GM12872 (cell line): ENCODE results near the gene CCT7.

Source experiments
- TF ChIP-seq, protein P1 (sequence below): IDR thresholded peaks from 3 replicates; pipeline ENCODE4 v1.5.1; 2011; ENCODE audit warnings: low read depth, mild to moderate bottlenecking, low read length, moderate library complexity; ENCODE audit not compliant: insufficient read depth

Gene CCT7

DNA sequence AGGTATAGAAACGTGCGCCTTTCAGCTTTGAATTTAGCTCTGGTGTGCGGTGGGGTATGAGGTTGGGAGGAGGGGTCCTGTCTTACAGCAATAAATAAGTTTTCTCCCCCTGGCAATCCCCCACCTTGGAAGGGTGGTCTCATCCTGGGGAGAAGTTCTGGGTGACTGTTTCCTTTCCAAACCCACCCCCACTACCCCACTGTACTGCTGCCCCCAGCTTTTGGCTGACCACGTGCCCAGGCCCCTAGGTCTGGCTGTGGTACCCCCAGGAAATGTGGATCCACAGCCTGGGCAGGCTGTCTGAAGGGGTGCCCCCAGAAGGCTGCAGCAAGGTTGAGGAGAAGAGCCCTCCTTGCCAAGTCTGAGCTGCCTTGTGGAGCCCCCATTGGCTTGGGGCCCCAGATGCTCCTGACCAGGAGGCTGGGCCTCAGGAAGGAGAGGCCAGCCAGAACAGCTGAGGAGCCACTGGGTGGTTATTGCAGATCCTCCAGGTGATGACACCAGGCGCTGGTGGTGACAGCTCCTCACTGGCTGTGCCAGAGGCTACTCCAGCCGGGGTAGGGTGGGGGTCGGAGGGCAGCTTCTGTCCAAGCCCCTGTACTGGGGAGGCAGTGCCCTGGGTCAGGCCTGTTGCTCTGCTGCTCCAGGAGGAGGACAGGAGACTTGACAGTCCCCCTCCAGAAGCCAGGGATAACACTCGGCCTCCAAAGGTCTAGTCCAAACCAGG, 24.2 kb downstream of the CCT7 start:
- TF ChIP-seq, protein P1, sequence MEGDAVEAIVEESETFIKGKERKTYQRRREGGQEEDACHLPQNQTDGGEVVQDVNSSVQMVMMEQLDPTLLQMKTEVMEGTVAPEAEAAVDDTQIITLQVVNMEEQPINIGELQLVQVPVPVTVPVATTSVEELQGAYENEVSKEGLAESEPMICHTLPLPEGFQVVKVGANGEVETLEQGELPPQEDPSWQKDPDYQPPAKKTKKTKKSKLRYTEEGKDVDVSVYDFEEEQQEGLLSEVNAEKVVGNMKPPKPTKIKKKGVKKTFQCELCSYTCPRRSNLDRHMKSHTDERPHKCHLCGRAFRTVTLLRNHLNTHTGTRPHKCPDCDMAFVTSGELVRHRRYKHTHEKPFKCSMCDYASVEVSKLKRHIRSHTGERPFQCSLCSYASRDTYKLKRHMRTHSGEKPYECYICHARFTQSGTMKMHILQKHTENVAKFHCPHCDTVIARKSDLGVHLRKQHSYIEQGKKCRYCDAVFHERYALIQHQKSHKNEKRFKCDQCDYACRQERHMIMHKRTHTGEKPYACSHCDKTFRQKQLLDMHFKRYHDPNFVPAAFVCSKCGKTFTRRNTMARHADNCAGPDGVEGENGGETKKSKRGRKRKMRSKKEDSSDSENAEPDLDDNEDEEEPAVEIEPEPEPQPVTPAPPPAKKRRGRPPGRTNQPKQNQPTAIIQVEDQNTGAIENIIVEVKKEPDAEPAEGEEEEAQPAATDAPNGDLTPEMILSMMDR = no peak

DNA sequence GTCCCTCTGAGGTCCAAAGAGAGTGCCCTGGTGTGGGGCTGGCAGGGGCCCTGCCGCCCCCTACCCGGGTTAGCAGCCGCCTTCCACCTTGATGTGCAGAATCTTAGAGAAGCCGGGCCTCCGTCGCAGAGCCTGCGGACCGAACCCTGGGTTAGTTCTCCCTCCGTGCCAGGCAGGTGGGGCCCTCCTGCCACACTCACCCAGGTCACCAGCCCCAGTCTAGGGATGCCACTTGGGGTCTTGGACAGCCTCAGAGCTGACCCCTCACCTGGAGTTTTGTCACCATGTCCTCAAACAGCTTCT, 24.8 kb downstream of the CCT7 start:
- TF ChIP-seq, protein P1 = no peak

DNA sequence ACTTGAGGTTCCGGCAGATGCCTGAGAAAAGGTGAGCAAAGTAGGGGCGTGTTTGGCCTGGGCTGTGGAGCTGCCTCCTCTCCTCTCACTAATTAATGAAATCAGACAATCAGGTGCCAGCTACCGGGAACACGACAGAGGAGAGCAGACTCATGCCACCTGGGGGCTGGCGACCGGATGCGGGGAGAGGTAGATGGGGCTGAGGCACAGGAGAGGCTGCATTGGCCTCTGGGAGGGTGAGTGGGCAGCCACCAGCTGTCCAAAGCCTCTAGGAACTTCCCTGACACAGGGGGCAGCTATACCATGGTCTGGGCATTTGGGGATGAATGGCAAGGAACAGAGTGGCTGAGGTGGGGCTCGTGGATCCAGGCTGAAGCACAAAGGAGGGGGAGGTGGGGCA, 25.2 kb downstream of the CCT7 start:
- TF ChIP-seq, protein P1 = no peak

DNA sequence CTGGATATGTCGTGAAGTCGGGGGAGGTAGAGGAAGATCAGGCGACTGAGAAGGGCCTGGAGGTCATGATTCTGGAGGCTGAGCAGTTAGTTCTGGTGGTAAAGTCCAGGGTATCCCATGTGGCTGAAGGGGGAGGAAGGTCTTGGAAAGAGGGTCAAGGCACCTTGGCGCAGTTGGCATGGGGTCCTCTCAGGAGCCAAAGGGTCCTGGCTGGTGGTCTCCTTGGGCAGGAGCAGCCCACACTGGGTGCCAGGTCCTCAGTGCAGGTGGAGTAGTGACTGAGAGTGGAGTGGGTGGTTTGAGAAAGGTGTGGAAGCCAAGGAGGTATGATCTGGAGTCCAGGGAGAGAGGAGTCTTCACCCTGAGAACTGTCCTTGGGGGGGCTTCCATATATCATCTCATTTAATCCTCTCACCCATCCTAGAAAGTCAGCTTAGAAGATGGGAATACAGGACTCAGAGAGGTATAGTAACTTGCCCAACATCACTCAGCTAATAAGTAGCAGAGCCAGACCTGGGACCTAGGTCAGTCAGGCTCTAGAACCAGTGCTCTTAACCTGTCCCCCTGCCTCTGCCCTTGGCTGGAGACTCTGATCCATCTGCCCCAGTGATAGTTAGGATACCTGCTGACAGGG, 25.7 kb downstream of the CCT7 start:
- TF ChIP-seq, protein P1 = no peak

DNA sequence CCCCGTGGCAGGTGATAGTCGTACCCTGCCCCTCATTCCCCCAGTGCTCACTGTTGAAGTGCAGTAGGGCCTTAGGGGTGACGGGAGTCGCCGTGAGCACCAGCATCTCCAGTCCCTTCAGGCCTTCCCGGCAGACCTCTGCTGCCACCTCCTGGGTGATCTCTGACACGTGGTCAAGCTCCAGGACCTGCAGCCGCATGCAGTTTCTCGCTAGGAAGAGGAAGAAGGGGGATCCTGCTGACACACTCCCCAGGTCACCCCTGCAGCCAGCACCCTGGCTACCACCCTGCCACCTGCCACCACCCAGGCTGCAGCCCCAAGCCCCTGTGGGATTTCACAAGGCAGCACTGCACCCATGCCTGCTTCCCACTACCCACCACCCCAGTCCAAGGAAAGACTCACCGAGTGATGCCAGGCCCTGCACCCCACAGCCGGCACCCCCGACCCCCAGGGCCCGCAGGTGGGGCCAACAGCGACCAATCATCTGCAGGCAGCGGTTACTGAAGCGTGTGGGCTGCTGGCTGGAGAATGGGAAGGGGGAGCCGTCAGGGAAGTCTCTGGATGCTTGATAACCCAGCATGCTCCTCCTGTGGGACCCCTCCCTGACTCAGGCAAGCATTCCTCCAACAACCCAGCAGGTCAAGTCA, 26.4 kb downstream of the CCT7 start:
- TF ChIP-seq, protein P1 = peak; percentile 48

DNA sequence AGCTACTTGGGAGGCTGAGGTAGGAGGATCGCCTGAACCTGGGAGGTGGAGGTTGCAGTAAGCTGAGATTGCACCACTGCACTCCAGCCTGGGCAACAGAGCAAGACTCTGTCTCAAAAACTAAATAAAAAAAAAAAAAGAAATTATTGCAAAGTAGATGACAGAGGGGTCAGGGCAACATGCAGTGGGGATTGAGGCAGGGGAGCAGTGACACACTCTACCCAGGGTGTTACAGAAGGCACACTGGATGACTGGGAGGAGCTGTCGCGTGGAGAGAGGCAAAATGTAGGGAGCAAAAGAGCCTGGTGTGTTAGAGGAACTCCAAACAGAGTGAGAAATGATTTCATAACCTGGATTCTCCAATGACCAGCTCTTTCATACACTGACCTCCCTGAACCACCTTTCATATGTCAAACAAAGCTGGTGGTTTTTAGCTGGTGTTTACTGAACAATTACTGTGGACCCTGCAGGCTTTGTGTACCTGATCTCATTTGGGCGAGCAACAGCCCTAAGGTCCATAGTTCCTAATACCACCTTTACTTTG, 28.1 kb downstream of the CCT7 start:
- TF ChIP-seq, protein P1 = no peak

DNA sequence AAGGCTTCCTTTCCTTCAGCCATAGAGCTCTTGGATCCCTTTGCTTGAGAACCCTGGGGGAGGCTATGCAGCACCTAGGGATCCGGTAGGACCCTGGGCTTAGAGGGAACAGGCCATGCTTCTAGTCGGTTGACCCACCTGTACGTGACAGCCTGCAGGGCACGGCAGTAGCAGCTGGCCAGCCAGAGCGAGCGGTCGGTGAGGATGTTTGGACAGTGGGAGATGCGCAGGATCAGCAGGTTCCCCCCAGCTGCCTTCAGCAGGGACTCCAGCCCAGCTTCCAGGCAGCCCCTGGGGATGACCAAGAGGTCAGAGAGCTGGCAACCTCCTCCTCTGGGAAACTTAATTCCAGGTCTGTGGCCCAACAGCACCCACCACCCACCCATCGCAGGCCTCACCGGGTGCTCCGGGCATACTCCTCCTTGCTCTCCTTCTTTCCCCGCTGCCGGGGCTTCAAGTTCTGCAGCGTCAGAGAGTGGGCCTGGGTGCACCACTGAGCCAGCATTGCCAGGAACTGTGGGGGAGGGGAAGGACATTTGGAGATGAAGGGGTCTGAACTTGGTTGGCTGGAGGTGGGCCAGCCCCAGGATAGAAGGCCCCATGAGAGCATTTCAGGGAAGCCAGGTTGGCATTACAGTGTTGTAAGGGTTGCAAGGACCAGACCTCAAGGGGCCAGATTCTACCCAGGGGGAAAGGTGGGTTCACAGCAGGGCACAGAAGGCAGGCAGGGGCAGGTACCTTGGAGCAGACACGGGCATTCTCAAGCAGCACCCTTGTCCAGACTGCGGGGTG, 29.6 kb downstream of the CCT7 start:
- TF ChIP-seq, protein P1 = no peak
